ENCODE results near the gene NTN5. TPM values are rescaled to one million over a fixed set of nuclear protein-coding genes. Genes with fewer than 3 reads are reported as not detected.

The NTN5 gene
- total RNA-seq, 1 experiment from 2014 or later: 2.9 TPM

DNA sequence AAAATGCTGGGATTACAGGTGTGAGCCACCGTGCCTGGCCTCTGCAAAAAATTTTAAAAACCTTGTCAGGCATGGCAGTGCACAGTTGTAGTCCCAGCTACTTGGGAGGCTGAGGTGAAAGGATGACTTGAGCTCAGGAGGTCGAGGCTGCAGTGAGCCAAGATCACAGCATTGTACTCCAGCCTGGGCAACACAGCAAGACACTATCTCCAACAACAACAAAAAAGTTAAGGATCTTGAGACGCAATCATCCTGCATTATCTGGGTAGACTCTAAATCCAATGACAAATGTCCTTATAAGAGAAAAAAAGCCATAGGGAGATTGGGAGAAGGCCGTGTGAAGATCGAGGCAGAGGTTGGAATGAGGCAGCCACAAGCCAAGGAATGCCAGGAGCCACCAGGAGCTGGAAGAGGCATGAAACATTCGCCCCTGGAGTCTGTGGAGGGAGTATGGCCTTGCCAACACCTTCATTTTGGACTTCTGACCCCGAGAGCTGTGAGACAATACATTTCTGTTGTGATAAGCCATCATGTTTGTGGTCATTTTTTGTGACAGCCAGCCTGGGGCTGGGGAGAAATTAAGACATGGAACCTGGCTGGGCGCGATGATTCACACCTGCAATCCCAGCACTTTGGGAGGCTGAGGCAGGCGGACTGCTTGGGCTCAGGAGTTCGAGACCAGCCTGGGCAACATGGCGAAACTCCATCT lies 21.7 kb downstream of the NTN5 start:
- intact Hi-C loops (cut with micrococcal nuclease; ENCODE audit: unreplicated experiment): no loop called here
- no peaks in the 10 kb centered on the region for H3K79me2 ChIP-seq (ENCODE audit: low read depth)
- H3K4me1 ChIP-seq (replicated peaks; ENCODE audit: insufficient read depth): peaks cover 15% of the 10 kb centered on the region
- no peak for TF ChIP-seq EZH2 (IDR thresholded peaks at IDR 0.05; ENCODE audit: low read depth)
- TF ChIP-seq, protein P1, sequence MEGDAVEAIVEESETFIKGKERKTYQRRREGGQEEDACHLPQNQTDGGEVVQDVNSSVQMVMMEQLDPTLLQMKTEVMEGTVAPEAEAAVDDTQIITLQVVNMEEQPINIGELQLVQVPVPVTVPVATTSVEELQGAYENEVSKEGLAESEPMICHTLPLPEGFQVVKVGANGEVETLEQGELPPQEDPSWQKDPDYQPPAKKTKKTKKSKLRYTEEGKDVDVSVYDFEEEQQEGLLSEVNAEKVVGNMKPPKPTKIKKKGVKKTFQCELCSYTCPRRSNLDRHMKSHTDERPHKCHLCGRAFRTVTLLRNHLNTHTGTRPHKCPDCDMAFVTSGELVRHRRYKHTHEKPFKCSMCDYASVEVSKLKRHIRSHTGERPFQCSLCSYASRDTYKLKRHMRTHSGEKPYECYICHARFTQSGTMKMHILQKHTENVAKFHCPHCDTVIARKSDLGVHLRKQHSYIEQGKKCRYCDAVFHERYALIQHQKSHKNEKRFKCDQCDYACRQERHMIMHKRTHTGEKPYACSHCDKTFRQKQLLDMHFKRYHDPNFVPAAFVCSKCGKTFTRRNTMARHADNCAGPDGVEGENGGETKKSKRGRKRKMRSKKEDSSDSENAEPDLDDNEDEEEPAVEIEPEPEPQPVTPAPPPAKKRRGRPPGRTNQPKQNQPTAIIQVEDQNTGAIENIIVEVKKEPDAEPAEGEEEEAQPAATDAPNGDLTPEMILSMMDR (conservative IDR thresholded peaks at IDR 0.05): no peak
- H3K36me3 ChIP-seq (ENCODE audit: low read depth): no peaks in the 10 kb centered on the region
- no peaks in the 10 kb centered on the region for H3K9me2 ChIP-seq (ENCODE audit: insufficient read depth)
- no peak overlapping the region for H2AFZ ChIP-seq
- H3K4me3 ChIP-seq: no peak overlapping the region
- DNase-seq: no peak
- no peaks in the 10 kb centered on the region for H4K20me1 ChIP-seq (ENCODE audit: insufficient read depth)
- no peaks in the 10 kb centered on the region for H3K9me3 ChIP-seq (ENCODE audit: insufficient read depth, low read depth)
- H3F3A ChIP-seq (ENCODE audit: insufficient read depth, low read depth): peaks cover 18% of the 10 kb centered on the region; the same call in 1 of the 2 replicates
- H3K27me3 ChIP-seq (ENCODE audit: insufficient read depth, low read depth): no peaks in the 10 kb centered on the region
- no peak overlapping the region for H3K4me2 ChIP-seq
- no TSS peak for BruUV-seq (replicated peaks)
- no peak overlapping the region for H3K27ac ChIP-seq
- ChIA-PET POLR2A (ENCODE audit: unreplicated experiment) (no interaction called here), CTCF (interaction anchor here (0.7 kb wide), 1 partner anchor 323 kb away, joined by 7 read pairs; no protein-coding TSS in a partner anchor)

DNA sequence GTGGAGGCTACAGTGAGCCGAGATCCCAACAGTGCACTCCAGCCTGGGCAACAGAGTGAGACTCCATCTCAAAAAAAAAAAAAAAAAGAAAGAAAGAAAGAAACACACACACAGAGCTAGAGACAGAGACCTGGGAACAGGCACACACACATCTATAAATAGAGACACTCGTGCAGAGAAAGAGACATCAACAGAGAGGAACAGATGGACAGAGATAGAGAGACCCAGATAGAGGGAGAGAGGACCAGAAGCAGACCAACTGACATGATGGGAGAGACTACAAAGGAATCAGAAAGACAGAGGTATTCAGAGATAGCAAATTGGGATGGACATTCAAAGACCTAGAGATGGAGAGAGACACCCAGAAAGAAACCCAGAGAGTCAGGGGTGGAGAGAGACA lies 24.7 kb downstream of the NTN5 start:
- H3K36me3 ChIP-seq (ENCODE audit: low read depth): no peaks in the 10 kb centered on the region
- intact Hi-C loops (cut with micrococcal nuclease; ENCODE audit: unreplicated experiment): loop anchor here (5.0 to 10.0 kb wide), 3 partner anchors 104 to 347 kb away; partner anchors contain the start of genes FTL, FUT1, GYS1 and RUVBL2
- no peak overlapping the region for H2AFZ ChIP-seq
- TF ChIP-seq, protein P1 (conservative IDR thresholded peaks at IDR 0.05): no peak
- TF ChIP-seq EZH2 (IDR thresholded peaks at IDR 0.05; ENCODE audit: low read depth): no peak
- DNase-seq: no peak
- BruUV-seq (replicated peaks): no TSS peak
- H3K79me2 ChIP-seq (ENCODE audit: low read depth): no peaks in the 10 kb centered on the region
- peaks cover 27% of the 10 kb centered on the region for H3K4me1 ChIP-seq (replicated peaks; ENCODE audit: insufficient read depth)
- no peak overlapping the region for H3K4me2 ChIP-seq
- H3K4me3 ChIP-seq: no peak overlapping the region
- peaks cover 27% of the 10 kb centered on the region; the same call in 1 of the 2 replicates for H3F3A ChIP-seq (ENCODE audit: insufficient read depth, low read depth)
- no peaks in the 10 kb centered on the region for H3K27me3 ChIP-seq (ENCODE audit: insufficient read depth, low read depth)
- ChIA-PET POLR2A (ENCODE audit: unreplicated experiment) (no interaction called here), CTCF (interaction anchor here (0.7 kb wide), 1 partner anchor 134 kb away, joined by 7 read pairs; no protein-coding TSS in a partner anchor)
- no peaks in the 10 kb centered on the region for H4K20me1 ChIP-seq (ENCODE audit: insufficient read depth)
- H3K9me3 ChIP-seq (ENCODE audit: insufficient read depth, low read depth): no peaks in the 10 kb centered on the region
- H3K9me2 ChIP-seq (ENCODE audit: insufficient read depth): no peaks in the 10 kb centered on the region
- H3K27ac ChIP-seq: no peak overlapping the region

DNA sequence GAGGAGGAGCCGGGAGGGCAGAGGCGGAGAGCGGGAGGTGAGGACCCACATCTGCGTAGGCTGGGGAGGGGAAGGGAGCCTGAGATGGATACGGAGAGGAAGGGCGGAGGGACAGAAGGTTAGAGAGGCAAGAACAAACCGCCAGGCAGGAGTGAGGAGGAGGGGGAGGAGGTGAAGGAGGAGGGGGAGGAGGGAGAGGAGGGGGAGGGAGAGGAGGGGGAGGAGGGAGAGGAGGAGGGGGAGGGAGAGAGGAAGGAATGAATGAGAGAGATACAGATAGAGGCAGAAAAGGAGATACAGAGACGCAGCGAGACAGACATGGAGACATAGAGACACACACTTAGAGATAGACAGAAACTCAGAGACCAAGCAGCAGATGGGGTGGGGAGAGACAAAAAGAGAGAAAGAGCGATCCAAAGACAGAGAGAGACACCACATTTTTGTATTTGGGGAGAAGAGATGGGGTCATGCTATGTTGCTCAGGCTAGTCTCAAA lies 26.0 kb downstream of the NTN5 start:
- Histone ChIP-seq H3F3A (ENCODE audit: insufficient read depth, low read depth) (peaks cover 30% of the 10 kb centered on the region), H3K9me3 (ENCODE audit: insufficient read depth, low read depth) (no peaks in the 10 kb centered on the region), H3K4me3 (peak overlapping the region; percentile 69), H2AFZ (peak overlapping the region; percentile 90), H3K9me2 (ENCODE audit: insufficient read depth) (no peaks in the 10 kb centered on the region), H4K20me1 (ENCODE audit: insufficient read depth) (no peaks in the 10 kb centered on the region), H3K27ac (no peak overlapping the region), H3K4me1 (replicated peaks; ENCODE audit: insufficient read depth) (peaks cover 23% of the 10 kb centered on the region), H3K79me2 (ENCODE audit: low read depth) (no peaks in the 10 kb centered on the region), H3K27me3 (ENCODE audit: insufficient read depth, low read depth) (no peaks in the 10 kb centered on the region), H3K36me3 (ENCODE audit: low read depth) (no peaks in the 10 kb centered on the region), H3K4me2 (peak overlapping the region; percentile 97)
- CTCF ChIA-PET: no interaction called here
- TF ChIP-seq EZH2 (IDR thresholded peaks at IDR 0.05; ENCODE audit: low read depth): no peak
- TF ChIP-seq, protein P1 (conservative IDR thresholded peaks at IDR 0.05): no peak
- no peak for DNase-seq
- POLR2A ChIA-PET (ENCODE audit: unreplicated experiment): no interaction called here
- intact Hi-C loops (cut with micrococcal nuclease; ENCODE audit: unreplicated experiment): loop anchor here (1.0 to 10.0 kb wide), 8 partner anchors 68 to 348 kb away; partner anchors contain the start of genes FTL, FUT1, GYS1 and RUVBL2
- BruUV-seq (replicated peaks): no TSS peak
